Dermis blood vessel endothelial cell (primary cell): ENCODE results near the gene TTPAL. TPM values are rescaled to one million over a fixed set of nuclear protein-coding genes. Genes with fewer than 3 reads are reported as not detected.

Experiments used
- DNase-seq: peaks from one replicate; pipeline ENCODE4 v3.0.0; 2010
- total RNA-seq: library from RNA; depleted of rRNA; stranded (reverse); fragments of >200 nt; gene quantifications from 2 replicates; pipeline ENCODE4 v1.2.3, GENCODE V29; 2014

Gene TTPAL, protein sequence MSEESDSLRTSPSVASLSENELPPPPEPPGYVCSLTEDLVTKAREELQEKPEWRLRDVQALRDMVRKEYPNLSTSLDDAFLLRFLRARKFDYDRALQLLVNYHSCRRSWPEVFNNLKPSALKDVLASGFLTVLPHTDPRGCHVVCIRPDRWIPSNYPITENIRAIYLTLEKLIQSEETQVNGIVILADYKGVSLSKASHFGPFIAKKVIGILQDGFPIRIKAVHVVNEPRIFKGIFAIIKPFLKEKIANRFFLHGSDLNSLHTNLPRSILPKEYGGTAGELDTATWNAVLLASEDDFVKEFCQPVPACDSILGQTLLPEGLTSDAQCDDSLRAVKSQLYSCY
- total RNA-seq, result 3.4 and 6.3 TPM in 2 replicates

DNA sequence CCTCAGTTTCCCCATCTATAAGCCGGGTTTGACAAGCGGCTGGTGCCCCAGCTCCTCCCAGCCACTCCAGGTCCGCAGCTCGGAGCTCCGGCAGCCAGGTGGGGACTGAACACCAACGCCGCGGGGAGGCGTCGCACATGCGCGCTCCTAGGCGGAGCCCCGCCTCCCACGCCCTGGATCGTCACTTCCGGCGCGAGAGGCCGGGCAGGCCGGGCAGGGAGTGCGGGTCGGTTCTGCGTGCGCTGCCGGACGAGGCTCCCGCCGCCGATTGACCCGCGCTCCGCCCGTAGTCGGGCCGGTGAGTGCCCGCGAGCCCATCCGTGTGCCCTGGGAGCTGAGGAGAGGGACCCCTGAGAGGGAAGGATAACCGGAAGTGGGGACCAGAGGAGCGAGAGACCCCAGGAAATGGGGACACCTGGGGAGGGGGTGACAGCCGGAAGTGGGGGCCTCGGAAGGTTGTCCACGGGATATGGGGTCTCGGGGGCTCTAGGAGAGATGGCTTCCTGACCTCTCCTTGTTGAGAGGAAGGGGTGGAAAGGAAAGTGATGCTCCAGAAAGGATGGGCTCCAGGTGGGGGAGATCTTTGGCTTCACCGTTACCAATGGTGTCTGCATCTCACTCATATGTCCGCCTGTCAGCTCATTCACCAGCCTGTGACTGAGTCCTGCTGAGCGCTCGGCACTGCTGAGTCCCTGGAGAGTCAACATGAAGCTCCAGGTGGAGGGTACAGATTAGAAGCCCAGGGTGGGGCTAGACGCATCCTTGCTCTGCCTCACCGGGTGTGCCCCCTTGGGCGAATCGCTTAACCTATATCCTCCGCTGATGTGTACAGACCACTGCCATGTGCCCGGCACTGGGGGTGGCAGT lies at the start of gene TTPAL:
TSS of gene TTPAL (plus strand) at position 181 of the 867 bp plus-strand sequence. CDS start 4,126 bp downstream, outside the sequence.
- peak; percentile 89 for DNase-seq

DNA sequence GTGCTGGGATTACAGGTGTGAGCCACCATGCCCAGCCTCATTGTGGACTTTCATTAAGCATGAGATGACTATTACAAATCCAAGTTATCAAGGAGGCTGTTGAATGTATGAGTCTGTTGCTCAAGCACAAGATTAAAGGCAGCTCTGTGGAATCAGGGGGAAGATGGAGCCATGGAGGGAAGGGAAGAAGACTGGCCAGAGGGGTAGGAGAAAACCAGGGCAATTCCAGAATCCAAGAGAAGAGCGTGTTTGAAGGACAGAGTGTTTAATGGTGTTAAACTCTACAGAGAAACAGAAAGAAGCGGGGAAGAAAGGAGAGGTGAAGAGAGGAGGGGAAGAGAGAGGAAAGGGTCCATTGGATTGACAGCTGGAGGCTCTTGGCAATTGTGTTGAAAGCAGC lies 49.8 kb upstream of the TTPAL start:
- DNase-seq, result no peak

DNA sequence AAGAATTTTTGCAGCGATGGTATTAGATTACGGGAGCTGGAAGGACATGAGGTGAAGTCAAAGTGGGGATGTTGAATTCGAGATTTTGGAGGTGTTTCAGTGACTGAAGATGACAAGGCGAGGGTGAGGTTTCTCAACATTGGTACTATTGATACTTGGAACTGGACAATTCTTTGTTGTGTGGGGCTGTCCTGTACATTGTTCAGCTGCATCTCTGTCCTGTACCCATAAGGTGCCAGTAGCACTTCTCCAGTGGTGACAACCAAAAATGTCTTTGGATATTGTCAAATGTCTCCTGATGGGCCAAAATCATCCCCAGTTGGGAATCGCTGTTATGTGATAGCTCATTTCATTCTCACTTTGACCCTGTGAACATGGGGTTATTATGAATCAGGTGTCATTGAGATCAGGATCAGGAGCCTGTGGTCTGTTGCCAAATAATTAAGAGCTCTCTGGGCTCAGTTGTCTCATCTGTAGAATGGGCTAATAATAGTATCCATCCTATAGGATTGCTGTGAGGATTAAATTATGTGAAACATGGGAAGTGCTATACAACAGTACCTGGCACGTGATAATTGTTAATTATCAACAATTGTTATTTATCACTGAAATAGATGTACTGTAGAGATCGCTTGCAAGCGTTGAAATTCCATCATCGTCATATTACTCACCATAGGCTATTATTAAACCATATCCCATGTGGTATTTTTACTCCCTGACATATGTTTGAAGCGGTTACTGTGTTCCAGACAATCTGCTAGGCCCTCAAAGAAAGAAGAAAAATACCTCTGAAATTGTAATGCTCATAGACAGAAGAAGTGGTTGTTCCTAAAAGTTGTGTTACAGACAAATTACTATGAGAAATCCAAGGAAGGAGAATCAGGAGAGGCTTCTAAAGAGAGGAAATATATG lies 48.5 kb upstream of the TTPAL start:
- DNase-seq, result no peak

DNA sequence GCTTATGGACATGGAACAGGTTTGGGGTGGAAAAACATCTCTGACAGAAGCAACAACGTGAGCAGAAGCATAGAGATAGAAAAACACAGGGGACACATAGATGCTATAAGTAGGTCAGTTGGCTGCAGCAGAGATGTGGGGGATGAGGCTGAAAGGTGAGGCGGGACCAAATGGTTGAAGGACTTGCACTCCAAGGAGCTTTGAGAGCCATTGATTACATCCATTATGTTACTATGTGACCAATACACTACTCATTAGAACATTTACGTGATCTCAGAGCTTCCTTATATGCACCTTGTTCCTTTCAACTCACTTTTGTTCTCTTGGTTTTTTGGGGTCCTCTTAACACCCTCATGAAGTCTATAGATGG lies 47.9 kb upstream of the TTPAL start:
- DNase-seq, result no peak

DNA sequence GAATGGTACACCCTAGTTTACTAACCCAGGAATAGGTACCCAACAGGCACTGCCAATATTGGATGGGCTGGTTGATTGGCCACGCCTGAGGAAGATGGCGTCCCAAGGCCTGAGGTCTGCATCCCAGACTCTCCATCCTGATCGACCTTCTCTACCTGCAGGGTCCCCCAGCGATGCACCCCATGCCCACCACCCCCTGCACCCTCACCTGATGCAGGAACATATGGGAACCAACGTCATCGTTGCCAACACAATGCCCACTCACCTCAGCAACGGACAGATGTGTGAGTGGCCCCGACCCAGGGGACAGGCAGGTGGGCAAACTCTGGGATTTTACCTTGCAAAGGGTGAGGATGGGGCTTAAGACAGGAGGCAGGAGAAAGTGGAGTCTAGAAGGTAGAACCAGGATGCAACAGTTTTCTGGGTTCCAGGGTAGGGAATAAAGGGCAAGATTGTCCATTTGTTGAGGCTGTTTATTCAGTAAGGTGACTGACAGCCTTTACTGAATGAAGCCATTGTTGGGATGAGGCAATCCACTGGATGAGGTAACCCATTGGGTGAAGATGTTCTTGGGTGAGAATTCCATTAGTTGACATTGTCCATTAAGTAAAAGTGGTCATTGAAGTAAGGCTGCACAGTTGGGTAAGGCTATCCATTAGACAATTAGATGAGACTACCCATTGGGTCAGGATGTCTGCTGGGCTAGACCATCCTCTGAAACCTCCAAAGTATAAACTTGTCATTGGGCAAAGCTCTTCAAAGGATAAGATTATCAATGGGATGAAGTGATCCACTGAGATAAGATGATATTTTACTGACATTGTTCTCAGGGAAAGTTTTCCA lies 47.3 kb upstream of the TTPAL start:
- no peak for DNase-seq

DNA sequence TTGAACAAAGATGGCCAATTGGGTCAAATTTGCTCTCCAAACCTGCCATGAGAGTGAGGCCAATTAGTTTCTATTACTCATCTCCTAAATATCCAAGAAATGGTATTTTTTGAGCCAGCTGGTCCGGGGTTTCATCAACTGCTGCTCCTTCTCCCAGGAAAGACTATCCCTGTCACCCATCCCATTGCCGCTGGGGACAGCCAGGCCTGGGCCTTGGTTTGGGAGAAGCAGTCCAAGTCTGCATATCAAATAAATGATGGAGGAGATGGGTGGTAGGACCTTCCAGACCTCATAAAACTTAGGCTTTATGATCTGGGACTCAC lies 46.7 kb upstream of the TTPAL start:
- no peak for DNase-seq

DNA sequence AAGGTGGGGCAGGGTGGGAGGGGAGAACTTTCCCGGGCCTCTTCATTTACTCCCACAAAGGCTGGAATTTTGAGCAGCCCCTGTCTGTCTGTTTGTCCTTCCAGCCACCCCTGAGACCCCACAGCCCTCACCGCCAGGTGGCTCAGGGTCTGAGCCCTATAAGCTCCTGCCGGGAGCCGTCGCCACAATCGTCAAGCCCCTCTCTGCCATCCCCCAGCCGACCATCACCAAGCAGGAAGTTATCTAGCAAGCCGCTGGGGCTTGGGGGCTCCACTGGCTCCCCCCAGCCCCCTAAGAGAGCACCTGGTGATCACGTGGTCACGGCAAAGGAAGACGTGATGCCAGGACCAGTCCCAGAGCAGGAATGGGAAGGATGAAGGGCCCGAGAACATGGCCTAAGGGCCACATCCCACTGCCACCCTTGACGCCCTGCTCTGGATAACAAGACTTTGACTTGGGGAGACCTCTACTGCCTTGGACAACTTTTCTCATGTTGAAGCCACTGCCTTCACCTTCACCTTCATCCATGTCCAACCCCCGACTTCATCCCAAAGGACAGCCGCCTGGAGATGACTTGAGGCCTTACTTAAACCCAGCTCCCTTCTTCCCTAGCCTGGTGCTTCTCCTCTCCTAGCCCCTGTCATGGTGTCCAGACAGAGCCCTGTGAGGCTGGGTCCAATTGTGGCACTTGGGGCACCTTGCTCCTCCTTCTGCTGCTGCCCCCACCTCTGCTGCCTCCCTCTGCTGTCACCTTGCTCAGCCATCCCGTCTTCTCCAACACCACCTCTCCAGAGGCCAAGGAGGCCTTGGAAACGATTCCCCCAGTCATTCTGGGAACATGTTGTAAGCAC lies 46.0 kb upstream of the TTPAL start:
- DNase-seq, result no peak

DNA sequence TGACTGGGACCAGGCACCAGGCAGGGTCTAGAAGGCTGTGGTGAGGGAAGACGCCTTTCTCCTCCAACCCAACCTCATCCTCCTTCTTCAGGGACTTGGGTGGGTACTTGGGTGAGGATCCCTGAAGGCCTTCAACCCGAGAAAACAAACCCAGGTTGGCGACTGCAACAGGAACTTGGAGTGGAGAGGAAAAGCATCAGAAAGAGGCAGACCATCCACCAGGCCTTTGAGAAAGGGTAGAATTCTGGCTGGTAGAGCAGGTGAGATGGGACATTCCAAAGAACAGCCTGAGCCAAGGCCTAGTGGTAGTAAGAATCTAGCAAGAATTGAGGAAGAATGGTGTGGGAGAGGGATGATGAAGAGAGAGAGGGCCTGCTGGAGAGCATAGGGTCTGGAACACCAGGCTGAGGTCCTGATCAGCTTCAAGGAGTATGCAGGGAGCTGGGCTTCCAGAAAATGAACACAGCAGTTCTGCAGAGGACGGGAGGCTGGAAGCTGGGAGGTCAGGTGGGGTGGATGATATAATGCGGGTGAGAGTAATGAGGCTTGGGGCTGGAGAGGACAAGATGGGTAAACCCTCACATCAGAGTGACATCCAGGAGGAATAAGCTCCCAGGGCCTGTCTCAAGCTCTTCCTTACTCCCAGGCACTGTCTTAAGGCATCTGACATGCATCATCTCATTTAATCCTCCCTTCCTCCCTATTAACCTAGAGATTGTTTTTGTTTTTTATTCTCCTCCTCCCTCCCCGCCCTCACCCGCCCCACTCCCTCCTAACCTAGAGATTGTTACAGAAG lies 45.2 kb upstream of the TTPAL start:
- no peak for DNase-seq

DNA sequence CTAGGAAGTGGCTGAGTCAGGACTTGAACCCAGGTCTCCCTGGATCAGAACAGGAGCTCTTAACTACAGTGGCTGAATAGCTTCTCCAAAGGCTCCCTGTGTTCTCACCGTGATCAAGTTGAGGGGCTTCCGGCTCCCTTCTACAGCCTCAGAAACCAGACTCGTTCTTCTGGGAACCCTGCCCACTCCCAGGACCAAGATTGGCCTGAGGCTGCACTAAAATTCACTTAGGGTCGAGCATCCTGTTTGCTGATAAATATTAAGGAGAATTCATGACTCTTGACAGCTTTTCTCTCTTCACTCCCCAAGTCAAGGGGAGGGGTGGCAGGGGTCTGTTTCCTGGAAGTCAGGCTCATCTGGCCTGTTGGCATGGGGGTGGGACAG lies 44.6 kb upstream of the TTPAL start:
- no peak for DNase-seq

DNA sequence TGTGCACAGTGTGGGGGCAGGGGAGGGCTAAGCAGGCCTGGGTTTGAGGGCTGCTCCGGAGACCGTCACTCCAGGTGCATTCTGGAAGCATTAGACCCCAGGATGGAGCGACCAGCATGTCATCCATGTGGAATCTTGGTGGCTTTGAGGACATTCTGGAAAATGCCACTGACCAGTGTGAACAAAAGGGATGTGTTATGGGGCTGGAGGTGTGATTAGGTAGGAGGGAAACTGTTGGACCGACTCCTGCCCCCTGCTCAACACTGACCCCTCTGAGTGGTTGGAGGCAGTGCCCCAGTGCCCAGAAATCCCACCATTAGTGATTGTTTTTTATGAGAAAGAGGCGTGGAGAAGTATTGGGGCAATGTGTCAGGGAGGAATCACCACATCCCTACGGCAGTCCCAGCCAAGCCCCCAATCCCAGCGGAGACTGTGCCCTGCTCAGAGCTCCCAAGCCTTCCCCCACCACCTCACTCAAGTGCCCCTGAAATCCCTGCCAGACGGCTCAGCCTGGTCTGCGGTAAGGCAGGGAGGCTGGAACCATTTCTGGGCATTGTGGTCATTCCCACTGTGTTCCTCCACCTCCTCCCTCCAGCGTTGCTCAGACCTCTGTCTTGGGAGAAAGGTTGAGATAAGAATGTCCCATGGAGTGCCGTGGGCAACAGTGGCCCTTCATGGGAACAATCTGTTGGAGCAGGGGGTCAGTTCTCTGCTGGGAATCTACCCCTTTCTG lies 44.0 kb upstream of the TTPAL start:
- no peak for DNase-seq

DNA sequence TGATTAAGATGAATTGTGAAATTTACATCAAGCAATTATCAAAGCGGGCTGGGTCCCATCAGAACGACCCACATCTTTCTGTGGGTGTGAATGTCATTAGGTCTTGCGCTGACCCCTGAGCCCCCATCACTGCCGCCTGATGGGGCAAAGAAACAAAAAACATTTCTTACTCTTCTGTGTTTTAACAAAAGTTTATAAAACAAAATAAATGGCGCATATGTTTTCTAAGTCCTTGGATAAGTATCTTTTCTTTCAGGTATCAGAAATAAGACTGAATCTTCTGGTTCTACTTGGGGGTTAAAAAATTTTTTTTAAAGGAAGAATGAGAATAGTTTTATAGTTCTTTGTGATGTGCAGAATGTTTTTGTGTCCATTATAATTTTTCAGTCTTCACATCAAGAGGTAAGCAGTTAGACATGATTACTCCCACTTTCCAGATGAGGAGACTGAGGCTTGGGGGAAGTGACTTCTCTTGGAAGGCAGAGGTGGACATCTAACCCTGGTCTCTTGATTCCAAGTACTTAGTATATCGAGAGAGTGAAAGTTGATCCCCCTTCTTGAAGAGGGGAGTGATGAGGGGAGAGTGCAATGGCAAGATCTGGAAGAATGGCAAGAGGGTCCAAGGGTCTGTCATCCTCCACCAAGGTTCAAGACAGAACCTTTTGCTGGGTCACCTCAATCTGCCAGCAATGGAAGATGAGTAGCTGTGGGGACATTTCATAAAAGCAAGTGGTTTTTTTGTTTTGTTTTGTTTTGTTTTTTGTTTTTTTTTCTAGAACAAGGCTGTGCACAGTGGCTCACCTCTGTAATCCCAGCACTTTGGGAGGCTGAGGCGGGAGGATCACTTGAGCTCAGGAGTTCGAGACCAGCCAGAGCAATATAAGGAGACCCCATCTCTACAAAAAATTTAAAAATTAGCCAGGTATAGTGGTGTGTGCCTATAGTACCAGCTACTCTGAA lies 42.8 kb upstream of the TTPAL start:
- no peak for DNase-seq

DNA sequence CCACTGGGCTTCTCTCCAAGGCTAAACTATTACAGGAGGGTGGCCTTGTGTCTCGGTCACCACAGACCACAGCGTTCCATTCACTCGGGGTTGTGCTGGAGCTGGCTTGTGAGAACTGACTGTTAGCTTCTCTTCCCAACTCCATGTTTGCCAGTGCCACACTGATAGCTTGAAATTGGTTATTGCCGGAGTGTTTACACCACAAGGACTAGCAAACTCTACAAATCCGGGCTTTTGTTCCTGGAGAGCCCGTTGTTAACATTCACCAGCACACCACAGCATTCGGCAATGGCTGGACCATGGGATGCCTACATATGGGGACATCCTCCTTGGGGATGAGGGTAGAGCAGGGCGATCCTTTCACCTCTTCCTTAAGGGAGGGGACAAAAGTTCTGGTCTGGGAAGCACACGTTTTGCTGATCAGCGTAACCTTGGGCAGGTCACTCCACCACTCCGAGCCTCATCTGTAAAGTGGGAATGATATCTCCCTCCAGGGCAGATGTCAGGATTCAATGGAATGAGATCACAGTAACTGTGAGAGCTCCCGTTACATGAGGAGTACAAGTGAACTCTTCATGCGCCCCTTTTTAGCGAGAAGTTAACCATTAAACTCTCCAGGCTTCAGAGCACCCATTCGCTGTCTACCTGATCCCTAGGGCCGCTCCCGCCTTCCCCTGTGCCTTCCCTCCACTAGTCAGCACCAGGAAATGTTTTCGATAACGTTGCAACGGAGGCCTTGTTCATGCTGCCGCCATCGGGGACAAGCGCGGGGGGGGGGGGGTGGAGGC lies 41.7 kb upstream of the TTPAL start:
- DNase-seq, result no peak

DNA sequence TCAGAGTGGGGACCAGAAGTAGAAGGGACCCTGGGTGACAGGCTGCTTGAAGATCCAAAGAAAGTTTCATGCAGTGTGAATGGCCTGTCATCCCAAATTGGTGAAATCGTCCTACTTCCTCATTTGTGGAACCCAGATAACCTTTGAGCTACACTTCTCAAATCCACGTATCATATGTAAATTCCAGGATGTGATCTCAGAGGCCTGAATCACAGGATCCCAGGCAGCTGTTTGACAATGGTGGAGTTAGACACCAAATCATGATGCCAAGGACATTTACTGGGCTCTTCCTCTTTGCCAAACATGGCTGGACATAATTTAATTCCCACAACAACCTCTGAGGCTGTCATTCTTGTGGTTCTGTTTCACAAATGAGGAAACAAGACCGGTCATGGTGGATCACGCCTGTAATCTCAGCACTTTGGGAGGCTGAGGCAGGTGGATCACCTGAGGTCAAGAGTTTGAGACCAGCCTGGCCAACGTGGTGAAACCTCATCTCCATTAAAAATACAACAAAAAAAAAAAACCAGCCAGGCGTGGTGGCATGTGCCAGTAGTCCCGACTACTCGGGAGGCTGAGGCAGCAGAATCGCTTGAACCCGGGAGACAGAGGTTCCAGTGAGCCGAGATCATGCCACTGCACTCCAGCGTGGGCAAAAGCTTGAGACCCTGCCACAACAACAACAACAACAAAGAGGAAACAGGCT lies 39.9 kb upstream of the TTPAL start:
- peak; percentile 28 for DNase-seq

DNA sequence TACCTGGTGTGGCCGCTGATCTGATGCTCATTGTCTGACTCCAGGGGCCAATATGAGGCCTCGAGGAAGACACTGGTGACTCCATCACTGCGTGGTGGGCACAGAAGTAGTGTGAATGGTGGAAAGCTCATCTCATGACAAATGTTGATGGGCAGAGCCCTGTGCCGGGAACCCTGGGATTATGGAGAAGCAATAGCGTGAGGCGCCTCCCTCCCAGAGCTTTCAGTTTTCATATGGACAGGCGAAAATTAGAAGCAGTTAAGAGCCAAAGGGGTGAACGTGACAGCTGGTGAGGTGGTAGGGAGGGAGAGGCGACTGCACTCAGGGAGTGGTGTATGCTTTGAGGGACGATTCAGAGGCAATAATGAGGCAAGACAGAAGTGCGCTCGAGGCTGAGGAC lies 39.3 kb upstream of the TTPAL start:
- DNase-seq, result no peak

DNA sequence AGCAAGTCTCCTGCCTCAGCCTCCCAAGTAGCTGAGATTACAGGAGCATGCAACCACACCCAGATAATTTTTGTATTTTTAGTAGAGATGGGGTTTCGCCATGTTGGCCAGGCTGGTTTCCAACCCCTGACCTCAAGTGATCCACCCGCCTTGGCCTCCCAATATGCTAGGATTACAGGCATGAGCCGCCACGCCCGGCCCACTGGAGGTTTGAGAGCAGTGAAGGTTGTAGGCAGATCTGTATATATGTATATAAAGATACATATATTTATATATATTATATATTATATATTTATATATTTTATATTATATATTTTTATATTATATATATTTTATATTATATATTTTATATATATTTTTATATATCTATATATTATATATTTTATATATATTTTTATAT lies 38.2 kb upstream of the TTPAL start:
- no peak for DNase-seq

DNA sequence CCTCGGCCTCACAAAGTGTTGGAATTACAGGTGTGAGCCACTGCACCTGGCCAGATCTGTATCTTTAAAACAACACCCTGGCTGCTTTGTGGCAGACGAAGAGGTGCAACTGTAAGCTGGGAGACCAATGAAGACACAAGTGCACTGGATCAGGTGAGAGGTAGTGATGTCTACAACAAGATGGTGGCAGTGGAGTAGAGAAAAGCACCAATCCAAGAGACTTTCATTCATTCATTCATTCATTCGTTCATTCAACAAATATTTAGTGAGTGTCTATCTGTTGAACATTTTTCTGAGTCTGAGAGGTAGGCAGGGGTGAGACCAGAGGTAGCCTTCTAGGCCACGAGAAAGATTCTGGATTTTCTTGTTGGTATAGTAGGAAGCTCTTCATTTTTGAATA lies 36.9 kb upstream of the TTPAL start:
- no peak for DNase-seq

DNA sequence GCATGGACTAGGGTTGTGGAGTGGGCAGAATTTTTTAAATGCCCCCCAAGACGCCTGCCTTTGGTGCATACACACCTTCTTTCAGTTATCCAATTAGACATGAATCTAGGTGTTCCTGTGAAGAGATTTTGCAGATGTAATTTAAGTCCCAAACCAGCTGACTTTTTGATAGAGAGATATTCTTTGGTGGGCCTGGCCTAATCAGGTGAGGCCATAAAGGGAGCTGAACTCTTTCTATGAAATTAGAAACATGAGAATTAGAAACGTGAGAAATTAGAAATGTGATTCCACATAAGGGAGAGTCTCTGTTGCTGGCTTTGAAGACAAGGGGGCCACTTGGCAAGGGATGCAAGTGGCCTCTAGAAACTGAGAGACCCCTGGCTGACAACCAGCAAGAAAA lies 36.4 kb upstream of the TTPAL start:
- DNase-seq, result no peak
